ENCODE data around the gene CD200R1.

DNA sequence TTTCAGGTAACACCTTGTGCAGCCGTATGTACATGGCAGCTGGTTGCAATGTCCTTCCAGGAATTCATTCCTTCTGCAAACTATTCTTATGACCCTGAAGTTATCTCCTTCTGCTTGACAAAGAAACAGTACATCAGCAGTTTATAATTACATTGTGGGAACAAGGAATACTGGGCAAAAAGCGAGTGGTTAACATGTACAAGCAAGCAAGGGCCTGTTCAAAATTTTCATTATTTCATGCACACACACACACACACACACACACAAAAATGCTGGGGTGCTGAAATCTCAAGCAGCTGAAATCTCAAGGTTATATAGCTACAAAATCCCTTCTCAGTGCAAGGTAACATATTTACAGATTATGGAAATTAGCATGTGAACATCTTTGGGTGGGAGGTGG, 46.6 kb upstream of the CD200R1 start:
- TF ChIP-seq, protein P1, sequence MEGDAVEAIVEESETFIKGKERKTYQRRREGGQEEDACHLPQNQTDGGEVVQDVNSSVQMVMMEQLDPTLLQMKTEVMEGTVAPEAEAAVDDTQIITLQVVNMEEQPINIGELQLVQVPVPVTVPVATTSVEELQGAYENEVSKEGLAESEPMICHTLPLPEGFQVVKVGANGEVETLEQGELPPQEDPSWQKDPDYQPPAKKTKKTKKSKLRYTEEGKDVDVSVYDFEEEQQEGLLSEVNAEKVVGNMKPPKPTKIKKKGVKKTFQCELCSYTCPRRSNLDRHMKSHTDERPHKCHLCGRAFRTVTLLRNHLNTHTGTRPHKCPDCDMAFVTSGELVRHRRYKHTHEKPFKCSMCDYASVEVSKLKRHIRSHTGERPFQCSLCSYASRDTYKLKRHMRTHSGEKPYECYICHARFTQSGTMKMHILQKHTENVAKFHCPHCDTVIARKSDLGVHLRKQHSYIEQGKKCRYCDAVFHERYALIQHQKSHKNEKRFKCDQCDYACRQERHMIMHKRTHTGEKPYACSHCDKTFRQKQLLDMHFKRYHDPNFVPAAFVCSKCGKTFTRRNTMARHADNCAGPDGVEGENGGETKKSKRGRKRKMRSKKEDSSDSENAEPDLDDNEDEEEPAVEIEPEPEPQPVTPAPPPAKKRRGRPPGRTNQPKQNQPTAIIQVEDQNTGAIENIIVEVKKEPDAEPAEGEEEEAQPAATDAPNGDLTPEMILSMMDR (IDR thresholded peaks at IDR 0.05; ENCODE audit: low read depth, low read length, poor library complexity, severe bottlenecking): no peak
- TF ChIP-seq EZH2phosphoT487 (IDR thresholded peaks at IDR 0.05; ENCODE audit: borderline replicate concordance, low read length): no peak

Data from DOHH2 (cell line).